ELF-1 (cell line): Measurements from ENCODE around the gene FAM135A.

ENCODE experiments used
- DNase-seq: peaks from one replicate; pipeline ENCODE4 v3.0.0-alpha.2; 2016; ENCODE audit warnings: low read depth, low spot score

FAM135A gene

DNA sequence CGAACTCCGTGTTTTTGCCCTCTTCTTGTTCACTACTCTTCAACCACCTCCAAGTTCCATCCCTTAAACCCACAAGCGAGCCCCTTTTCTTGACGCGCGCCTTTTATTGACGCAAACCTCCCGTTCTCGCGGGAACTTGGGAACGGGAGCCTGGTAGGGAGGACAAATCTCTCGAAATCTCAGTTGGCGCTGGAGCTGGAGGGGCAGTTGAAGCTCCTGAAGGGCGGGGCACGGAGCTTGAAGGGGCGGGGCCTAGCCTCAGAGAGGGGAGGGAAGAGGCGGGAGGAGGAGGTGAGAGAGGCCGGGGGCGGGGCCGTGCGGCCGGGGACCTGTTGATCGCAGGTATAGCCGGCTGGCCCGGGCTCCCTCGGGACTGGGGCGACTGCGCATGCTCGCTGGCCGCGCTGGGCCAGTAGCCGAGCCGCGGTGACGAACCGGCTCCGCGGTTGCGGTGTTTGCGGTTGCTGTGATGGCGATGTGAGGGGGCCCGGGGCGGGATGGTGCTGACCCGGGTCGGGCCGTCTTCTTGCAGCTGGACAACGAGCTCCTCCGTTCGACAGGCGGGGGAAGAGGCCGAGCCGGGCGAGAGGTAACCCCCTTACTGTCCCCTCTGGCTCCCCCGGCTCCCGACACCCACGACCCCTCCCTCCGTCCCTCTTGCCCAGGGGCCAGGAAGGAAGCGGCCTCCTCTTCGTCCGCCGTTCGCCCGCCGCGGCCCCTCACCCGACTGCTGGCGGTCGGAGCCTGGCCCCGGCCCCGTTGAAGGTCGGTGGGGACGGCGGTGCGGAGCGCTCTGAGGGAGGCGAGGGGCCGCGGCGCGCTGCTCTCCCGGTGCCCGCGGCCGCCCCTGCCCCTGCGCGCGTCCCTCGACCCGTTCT lies at the start of gene FAM135A:
FAM135A (plus strand) TSS at position 395 of the 878 bp plus-strand sequence. CDS start 14,835 bp downstream, outside the sequence.
- peak; percentile 99 for DNase-seq

DNA sequence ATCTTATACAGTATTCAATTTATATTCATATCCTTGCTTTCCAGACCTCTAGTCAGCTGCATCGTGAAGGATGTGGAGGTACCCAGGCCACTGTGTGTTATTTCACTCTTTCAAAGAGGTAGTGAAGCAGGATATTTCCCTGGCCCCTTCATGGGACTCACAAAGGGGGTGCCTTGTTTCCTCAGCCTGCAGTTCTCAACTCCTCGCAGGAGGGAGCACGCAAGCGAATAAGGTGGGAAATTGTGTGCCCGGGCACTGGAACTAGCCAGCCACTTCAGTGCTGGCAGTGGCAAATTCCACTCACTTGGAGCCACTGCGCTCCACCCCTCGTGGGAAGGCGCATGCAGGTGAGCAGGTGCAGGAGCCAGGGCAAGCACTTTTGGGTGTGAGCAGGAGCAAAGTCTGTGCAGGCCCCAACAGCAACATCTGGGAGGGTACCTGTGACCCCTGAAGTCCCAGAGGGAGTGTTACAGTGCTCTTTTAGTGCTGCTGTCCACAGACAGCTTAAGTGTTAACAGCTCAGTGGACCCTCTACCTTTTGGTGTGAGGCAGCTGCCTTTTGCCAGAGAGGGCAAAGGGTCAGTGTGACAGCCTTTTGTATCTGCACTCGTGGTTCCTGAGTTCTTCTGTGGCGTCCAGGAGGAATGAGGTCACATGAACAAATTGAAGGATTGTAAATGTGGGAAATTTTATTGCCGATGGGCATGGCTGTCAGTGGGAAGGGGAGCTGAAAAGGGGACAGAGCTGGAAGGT lies 49.4 kb upstream of the FAM135A start:
- DNase-seq, result no peak

DNA sequence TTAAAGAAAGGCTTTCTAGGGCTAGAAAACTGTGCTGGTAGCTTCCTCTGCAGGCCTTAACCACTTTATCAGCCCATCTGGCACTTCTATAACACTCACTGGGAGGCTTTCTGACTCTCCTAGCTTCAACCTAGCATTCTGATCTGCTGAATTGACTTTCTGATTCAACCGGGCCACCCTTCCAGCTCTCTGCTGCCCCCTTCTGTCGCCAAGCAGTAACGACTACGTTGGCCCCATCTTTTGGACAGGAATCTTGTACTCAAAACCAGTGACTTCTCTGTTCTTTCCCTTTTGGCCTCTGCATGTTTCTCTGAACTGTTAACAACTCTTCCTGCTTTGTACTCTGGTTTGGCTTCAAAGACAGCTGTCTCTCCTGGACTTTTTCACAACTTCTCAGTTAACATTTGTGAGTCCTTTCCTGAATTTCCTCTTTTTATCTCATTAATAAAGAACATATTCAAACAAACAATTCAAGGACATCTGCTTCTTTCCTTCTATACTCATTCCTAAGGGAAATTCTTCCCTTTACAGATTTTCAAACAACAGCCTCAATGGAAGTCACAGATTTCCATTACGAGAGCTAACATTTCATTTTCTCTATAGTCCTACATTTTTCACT lies 43.9 kb upstream of the FAM135A start:
- DNase-seq, result peak; percentile 83

DNA sequence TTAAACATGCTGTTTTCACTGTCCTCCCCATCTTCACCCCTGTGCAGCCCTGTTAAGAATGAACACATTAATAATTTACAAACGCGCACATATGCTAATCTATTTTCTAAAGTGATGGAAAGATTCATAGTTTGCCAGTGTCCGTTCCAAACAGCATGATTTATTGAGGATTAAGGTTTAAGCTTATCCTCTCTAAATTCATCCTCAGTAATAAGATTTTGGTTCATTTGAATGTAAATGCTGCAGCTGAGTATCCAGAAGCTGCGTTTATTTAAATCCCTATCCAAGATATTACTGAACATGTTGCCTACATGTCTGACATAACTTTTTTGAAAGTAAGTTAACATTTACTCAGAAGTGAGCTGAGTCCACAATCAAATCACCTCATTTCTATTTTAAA lies 42.8 kb upstream of the FAM135A start:
- DNase-seq, result no peak

DNA sequence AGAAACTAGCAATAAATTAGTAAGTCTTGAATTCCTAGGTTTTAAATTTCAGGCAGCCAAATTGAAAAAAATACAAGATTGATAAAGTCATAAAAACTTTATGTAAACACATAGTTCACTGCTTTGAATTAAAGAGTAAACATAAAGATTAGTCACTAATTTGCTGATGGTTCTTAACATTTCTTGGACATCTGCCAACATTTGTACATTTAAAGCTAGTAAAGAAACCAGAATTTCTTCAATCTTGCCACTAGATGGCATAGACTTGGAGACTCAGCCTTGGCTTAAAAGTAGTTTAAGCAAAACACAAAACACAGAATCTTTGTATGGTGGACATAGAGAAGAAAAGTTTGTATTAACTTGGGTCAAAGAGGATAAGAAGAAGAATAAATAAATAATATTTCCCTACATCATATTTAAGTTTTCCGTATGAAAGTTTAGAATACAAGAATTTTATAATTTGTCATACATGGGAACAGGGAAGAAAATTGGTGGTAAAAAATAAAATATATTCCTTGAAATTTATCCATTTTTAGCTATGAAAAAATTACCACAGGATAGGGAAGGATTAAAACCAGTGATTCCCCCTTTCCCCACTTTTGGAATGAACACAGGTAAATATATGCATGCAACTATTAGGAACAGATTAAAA lies 41.7 kb upstream of the FAM135A start:
- DNase-seq, result no peak

DNA sequence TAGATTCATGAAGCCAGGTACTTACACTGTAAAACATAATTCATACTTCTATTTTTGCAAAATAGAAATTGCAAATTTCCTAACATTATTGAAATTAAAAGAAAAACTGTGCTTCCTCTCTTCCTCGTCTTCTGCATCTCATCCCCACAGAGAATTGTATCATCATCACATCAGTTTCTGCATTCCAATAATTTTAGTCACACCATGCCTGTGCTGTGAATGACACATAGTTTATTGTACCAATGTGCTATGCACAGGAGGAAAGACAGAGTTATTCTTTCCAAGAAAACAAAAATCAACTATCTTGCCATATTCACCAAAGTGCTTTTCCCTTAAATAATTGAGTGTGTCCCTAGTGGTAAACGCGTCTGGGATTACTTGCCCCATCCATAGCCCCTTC lies 38.1 kb upstream of the FAM135A start:
- DNase-seq, result no peak

DNA sequence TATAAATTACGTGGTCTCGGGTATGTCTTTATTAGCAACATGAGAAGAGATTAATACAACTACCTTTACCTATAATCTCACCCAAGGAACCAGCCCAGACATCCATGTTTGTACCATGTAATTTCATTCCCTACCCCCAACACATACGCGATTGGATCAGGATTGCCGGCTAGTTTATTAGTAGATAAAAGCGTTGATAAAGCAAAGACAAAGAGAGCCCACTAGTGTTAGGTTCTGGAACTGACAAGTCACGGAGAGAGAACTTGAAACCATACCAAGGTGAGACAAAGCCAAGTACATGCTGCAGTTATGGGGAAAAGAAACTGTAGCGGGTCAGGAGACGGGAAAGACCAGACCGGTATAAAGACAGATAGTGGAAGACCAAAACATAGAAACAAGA lies 37.4 kb upstream of the FAM135A start:
- DNase-seq, result no peak

DNA sequence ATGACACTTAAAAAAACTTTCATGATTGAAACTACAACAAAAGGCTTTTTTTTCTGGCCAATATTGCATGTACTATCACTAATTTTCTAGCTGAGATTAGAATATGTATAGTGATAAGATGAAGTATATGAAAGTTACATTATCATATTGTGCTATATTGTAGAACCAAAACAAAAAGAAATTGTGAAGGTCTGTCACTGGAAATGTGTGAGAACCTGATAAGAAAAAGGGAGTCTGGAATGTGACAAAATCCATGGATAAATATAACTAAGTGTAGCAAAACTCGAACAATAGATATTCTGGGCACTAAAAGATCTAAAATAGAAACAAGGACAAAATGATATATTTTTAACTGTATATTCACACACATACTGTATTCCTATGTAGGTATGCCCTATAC lies 36.7 kb upstream of the FAM135A start:
- no peak for DNase-seq

DNA sequence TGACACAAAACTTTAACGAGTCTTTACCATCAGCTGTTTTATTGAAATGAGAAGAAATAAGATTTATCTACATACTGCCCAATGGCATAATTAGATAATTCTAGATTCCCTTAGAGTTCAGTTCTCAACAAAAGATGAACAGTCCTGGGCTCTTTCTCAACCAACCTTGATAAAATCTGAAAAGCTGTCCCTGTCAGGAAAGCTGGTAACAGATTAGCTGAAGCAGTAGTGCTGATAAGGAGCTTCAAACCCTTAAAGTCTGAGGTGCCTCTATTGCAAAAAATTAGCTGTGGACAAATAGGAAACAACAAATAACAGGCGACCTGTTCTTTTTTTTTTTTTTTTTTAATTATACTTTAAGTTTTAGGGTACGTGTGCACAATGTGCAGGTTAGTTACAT lies 35.9 kb upstream of the FAM135A start:
- DNase-seq, result no peak

DNA sequence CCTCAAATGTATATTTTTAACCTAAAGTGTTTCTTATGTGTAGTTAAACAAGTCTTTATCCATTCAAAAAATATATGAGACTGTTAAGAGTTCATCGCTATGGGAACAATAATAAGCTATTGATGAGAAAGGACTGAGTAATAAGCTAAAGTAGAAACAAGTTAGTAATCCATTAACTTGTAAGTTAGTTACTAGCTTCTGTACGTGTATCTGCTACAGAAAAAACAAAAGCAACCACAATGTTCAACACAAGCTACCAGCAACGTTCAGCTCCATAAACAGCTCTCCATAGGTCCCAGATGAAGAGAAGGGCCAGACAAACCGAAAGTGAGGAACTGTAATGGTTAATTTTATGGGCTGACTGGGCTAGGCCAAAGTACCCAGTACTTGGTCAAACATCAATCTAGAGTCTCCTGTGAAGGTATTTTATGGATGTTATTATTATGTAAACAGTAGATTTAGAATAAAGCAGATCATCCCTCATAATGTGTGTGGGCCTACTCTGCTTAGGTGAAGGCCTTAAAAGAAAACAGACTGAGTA lies 33.8 kb upstream of the FAM135A start:
- no peak for DNase-seq

DNA sequence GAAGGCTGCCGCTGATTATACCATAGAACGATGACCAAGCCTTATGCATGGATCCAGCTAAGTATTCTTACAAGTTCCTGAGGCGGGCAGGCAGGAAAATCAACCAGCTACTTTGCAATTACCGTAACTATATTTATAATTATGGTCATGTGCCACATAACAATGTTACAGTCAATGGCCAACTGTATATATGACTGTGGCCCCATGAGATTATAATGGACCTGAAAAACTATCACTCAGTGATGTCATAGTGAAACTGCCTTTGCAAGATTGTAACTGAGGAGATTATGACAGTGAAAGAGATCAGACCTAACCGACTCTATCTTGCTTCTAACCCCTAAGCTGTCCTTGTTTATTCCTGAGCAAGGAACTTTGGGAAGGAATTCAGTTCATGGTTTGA lies 33.1 kb upstream of the FAM135A start:
- DNase-seq, result no peak

DNA sequence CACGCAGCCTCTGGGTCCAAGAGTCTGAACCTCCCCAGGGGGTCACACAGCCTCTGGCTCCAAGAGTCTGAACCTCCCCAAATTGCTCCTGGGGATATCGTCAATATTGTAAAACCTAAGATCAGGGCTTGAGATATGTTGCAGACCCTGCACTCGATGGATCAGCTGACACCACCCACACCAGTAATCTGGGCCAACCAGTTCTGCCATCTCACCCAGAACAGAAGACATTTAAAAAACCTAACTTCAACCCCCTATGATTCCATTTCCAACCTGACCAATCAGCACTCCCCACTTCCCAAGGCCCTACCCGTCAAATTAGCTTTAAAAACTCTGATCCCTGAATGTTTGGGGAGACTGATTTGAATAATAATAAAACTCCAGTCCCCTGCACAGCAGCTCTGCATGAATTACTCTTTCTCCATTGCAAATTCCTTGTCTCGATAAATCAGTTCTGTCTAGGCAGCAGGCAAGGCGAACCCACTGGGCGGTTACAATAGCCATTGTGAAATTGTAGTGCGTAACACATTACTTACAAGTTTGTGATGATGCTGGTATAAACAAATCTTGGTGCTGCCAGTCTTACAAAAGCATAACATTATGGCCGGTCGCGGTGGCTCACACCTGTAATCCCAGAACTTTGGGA lies 32.4 kb upstream of the FAM135A start:
- peak; percentile 20 for DNase-seq

DNA sequence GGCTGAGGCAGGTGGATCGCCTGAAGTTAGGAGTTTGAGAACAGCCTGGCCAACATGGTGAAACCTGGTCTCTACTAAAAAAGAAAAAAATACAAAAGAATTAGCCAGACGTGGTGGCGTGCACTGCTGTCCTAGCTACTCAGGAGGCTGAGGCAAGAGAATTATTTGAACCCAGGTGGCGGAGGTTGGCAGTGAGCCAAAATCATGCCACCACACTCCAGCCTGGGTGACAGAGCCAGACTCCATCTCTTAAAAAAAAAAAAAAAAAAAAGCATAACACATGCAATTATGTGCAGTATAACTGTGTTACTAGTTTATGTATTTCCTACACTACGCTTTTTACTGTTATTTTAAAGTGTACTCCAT lies 31.9 kb upstream of the FAM135A start:
- DNase-seq, result no peak

DNA sequence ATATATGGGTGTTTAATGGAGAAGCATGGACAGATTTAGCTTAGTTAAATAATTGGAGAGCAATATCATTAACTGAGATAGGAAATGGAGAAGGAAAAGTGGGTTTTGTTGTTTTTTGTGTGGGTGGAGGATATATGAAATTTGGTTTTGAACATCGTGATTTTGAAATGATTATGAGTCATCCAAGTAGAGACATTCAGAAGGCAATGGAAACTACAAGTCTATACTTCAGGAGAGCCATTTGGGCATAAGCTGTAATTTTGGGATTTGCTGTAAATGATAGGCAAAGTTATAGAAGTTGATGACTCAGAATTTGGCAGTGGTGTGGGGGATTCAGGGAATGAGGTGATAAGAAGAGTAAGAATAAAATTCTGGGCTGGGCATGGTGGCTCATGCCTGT lies 27.4 kb upstream of the FAM135A start:
- no peak for DNase-seq

DNA sequence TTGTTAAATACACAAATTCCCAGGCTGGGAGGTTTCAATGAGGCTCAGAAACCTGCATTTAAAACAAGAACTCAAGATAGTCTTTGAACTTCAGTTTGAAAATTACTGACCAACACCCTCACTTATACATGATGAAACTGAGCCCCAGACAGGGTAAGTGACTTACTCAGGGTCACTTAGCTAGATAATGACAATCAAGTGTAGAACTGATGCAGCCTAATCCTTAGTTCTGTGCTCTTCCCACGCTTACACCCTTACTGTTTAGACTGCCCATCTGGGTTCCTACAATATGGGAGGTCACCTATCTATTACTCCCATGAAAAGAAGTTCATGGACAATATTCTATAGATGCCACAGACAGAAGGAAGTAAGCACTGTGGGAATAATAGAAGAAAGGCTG lies 24.5 kb upstream of the FAM135A start:
- DNase-seq, result no peak

DNA sequence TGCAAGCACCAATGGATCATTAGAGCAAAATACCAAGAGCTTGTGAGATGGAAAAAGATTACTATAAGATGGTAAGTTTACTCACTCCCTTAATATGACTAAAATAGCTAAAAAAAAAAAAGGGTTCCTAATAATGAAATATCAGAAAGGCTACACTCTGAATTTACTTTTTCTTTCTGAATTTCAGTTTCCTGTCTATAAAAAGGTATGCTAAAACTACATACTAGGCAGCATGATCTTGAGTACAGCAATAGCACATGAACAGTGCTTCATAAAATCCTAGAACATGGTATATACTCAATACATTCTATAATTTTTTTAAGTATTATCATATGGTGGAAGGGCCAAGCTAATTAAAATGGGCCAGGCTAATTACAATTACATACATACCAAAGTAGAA lies 24.0 kb upstream of the FAM135A start:
- no peak for DNase-seq

DNA sequence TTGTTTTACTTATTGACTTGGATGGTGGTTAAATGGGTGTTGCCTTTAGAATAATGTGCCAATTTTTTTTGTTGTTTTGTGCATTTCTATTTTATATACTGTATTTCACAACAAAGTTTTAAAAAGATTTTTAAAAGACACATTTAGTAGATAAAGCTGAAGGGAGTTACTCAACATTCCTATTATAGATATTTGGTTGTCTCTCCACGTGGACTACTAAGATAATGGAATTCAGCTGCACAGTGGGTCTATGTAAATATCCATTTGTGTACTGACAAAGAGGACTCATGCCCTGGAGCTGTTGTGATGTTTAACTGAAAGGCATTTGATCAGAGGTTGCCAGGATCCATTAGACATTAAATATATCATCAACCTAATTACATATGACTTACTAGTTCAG lies 23.2 kb upstream of the FAM135A start:
- no peak for DNase-seq

DNA sequence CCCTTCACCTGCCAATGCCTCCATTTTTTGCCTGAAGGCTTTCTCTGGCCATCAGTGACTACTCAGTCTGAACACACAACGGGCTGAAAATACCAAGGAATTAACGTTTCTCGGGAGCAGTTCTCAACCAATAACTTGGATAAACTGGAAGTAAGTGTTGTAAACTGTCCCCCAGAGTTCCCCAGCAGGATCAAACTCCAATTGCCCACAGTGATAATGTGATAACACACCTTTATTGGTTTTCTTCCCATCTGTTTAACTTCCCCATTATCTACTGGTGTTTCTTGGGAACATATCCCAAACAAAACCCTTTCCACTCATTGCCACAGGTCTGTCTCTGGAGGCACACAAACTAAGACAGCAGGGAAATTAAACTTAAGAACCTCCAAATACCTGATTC lies 21.8 kb upstream of the FAM135A start:
- no peak for DNase-seq

DNA sequence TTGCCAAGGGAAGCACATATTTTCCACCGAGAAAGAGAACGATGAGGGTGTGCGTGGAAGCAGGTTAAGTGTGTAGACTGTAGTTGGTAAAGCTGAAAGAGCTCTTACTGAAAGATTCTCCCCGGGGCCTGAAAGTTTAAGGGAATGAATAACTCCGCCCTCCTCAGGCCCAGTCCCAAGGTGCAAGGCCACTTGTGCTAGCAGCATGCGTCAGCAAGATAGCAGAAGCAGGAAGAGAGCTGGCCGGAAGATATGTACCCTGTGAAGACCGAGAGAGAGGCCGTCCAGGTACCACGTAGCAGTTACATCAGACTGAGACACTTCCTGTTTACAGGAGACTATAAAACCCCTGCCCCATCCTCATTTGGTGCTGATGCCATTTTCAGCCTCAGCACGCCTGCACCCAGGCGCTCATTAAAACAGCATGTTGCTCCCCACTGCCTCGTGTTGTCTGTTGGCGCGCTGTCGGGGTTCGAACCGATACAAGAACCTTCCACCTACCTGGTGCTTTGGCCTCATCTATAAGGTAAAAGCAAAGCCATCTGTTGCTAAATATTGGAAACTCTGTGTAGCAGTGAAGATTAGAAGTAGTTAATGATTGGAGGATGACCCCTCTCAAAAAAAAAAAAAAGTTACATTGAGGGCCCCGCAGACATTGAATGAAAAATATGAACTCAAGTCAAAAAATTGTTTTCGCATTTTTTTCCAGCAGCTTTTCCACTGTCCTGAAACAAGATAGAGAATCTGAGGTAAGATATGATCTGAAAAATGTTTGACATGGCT lies 18.6 kb upstream of the FAM135A start:
- peak; percentile 11 for DNase-seq

DNA sequence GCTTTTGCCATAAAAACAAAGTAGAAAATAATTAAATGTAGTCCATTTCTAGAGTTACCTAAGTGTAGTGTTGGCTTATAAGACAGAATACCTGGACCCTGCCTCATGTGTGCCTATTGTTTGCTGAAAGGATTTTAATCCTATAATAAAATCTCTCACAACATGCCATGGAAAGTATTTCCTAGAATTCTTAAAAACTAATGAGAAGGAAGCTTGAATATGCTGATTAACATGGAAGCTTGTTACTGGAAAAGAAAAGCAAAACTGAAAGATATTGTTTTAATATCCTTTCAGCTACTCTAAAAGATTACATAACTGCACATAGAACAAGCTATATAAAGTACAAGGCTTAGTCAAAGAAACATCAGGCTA lies 18.0 kb upstream of the FAM135A start:
- no peak for DNase-seq

DNA sequence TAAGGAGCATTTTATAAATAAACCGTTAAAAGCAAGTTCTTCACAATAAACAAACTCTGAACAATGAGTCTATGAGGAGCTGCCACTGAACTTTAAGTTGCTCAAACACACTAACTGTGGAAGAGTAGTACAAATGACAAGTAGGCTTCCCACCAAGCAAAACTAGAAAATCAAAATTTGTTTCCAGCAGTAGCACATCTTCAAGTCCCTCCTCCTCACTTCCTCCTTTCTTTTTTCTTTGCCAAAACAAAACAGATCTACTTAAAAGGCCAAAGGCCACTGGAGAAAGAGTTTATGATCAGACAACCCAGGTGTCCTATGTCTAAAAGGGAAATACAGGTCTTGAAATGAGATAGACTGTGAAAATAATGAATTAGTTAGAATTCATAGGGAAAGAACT lies 17.1 kb upstream of the FAM135A start:
- no peak for DNase-seq
